ENCODE results near the gene MIA2.
"Not testable (repeated sequence)": the region's sequence is repeated elsewhere in the genome, so short reads cannot be mapped to it uniquely, and the experiment has no call there.

Gene MIA2

DNA sequence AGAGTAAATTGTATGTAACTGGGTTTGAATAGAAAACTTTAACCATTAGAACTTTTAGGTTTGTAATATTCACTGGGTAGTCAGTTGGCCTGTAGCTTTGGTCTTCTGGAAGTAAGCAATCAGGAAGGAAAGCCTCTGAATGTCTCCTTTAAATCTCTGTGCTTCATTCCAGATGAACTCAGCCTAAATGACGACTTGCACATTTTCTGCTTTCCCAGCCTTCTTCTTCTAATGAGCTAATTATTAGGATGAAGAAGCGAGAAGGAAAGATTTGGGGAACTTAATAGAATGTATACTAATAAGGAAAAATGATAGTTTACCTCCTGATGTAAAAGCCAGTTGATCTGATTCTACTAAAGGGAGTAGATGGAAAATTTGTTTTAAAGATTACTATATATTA, 90.4 kb downstream of the MIA2 start:
- TF ChIP-seq CTCF (IDR thresholded peaks at IDR 0.05; ENCODE audit: extremely low read depth, insufficient read depth, missing control alignments) = no peak
- no peak for DNase-seq (ENCODE audit: low spot score)
- in situ Hi-C loops (cut with MboI; ENCODE audit: low pct_unique_long_range_greater_than_20kb, low sequenced_read_pairs, unreplicated experiment) = no loop called here

DNA sequence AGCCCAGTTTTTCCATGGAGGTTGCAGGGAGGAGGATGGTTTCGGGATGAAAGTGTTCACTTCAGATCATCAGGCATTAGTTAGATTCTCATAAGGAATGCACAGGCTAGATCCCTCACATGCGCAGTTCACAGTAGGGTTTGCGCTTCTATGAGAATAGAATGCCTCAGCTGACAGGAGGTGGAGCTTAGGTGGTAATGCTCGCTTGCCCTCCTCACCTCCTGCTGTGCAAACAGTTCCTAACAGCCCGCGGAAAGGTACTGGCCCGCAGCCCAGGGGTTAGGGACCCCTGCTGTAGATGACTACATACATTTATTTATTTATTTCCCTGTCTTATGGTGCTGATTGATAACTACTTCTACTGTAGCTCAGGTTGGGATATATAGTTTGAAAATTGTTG, 105.3 kb downstream of the MIA2 start:
- no peak for DNase-seq (ENCODE audit: low spot score)
- no peak for TF ChIP-seq CTCF (IDR thresholded peaks at IDR 0.05; ENCODE audit: extremely low read depth, insufficient read depth, missing control alignments)
- in situ Hi-C loops (cut with MboI; ENCODE audit: low pct_unique_long_range_greater_than_20kb, low sequenced_read_pairs, unreplicated experiment) = no loop called here

- in situ Hi-C loops (cut with MboI; ENCODE audit: low pct_unique_long_range_greater_than_20kb, low sequenced_read_pairs, unreplicated experiment); DNase-seq (ENCODE audit: low spot score): not testable (repeated sequence)
These were observed 107.4 kb downstream of the MIA2 start for GRCh38 chr14:39341126-39341525.

- in situ Hi-C loops (cut with MboI; ENCODE audit: low pct_unique_long_range_greater_than_20kb, low sequenced_read_pairs, unreplicated experiment) = no loop called here
- no peak for DNase-seq (ENCODE audit: low spot score)
- no peak for TF ChIP-seq CTCF (IDR thresholded peaks at IDR 0.05; ENCODE audit: extremely low read depth, insufficient read depth, missing control alignments)
These were observed 109.1 kb downstream of the MIA2 start for GRCh38 chr14:39342768-39343167.

- TF ChIP-seq CTCF (IDR thresholded peaks at IDR 0.05; ENCODE audit: extremely low read depth, insufficient read depth, missing control alignments) = no peak
- in situ Hi-C loops (cut with MboI; ENCODE audit: low pct_unique_long_range_greater_than_20kb, low sequenced_read_pairs, unreplicated experiment) = no loop called here
- no peak for DNase-seq (ENCODE audit: low spot score)
These were observed 109.9 kb downstream of the MIA2 start for GRCh38 chr14:39343614-39344013.

GRCh38 chr14:39350866-39351265, 117.2 kb downstream of the MIA2 start:
- TF ChIP-seq CTCF (IDR thresholded peaks at IDR 0.05; ENCODE audit: extremely low read depth, insufficient read depth, missing control alignments) = no peak
- DNase-seq (ENCODE audit: low spot score) = no peak
- in situ Hi-C loops (cut with MboI; ENCODE audit: low pct_unique_long_range_greater_than_20kb, low sequenced_read_pairs, unreplicated experiment) = no loop called here

GRCh38 chr14:39351708-39352107, 118.0 kb downstream of the MIA2 start:
- no peak for TF ChIP-seq CTCF (IDR thresholded peaks at IDR 0.05; ENCODE audit: extremely low read depth, insufficient read depth, missing control alignments)
- in situ Hi-C loops (cut with MboI; ENCODE audit: low pct_unique_long_range_greater_than_20kb, low sequenced_read_pairs, unreplicated experiment) = no loop called here
- DNase-seq (ENCODE audit: low spot score) = no peak

DNA sequence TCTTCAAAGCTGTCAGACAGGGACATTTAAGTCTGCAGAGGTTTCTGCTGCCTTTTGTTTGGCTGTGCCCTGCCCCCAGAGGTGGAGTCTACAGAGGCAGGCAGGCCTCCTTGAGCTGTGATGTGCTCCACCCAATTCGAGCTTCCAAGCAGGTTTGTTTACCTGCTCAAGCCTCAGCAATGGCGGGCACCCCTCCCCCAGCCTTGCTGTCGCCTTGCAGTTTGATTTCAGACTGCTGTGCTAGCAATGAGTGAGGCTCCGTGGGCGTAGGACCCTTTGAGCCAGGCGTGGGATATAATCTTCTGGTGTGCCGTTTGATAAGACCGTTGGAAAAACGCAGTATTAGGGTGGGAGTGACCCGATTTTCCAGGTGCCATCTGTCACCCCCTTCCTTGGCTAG, 125.4 kb downstream of the MIA2 start:
- in situ Hi-C loops (cut with MboI; ENCODE audit: low pct_unique_long_range_greater_than_20kb, low sequenced_read_pairs, unreplicated experiment); DNase-seq (ENCODE audit: low spot score): not testable (repeated sequence)
